PC-9 (cell line): ENCODE measurements around the gene SMCO3. TPM values are rescaled to one million over a fixed set of nuclear protein-coding genes. Genes with fewer than 3 reads are reported as not detected.

Source experiments
- BruUV-seq: library from RNA; stranded (reverse); fragments of 400-500 nt; replicated peaks from 2 replicates; lab custom pipeline; 2021; lab: Mats Ljungman, UMichigan
- CTCF ChIA-PET: fragments of 300-600 bp; sonication (Branson Sonifier 250); formaldehyde crosslinking; loops from one replicate; lab custom pipeline; 2022; ENCODE audit warnings: antibody characterized with exemption; lab: Charles Lee
- POLR2A ChIA-PET: fragments of 300-600 bp; sonication (Branson Sonifier 250); formaldehyde crosslinking; loops from one replicate; lab custom pipeline; 2022; ENCODE audit warnings: antibody characterized with exemption; ENCODE audit not compliant: unreplicated experiment; lab: Charles Lee
- DNase-seq, 2 experiments: peaks; one replicate each; pipeline versions ENCODE4 v3.0.0 to v3.0.0-alpha.2; 2015 to 2022; ENCODE audit warnings: mixed read lengths in 1 of 2
- H2AFZ ChIP-seq: fragments of 200-600 bp; sonication (generic); 2 replicates; pipeline ENCODE4 v1.8.1; 2017; ENCODE audit warnings: antibody characterized with exemption
- H3F3A ChIP-seq: fragments of 200-600 bp; sonication (generic); 2 replicates; pipeline ENCODE4 v1.8.1; 2017; ENCODE audit warnings: antibody characterized with exemption, mild to moderate bottlenecking, low read depth; ENCODE audit not compliant: insufficient read depth
- H3K27ac ChIP-seq: fragments of 200-600 bp; sonication (generic); 2 replicates; pipeline ENCODE4 v1.6.1; 2016; ENCODE audit warnings: mixed run types
- H3K27me3 ChIP-seq: fragments of 200-600 bp; sonication (generic); 2 replicates; pipeline ENCODE4 v1.6.1; 2016; ENCODE audit warnings: low read depth, mixed run types; ENCODE audit not compliant: insufficient read depth
- H3K36me3 ChIP-seq: fragments of 200-600 bp; sonication (generic); 2 replicates; pipeline ENCODE4 v1.6.1; 2016; ENCODE audit warnings: low read depth, mixed run types
- H3K4me1 ChIP-seq: fragments of 200-600 bp; sonication (generic); replicated peaks from 2 replicates; pipeline ENCODE4 v1.6.1; 2016; ENCODE audit warnings: mixed run types; ENCODE audit not compliant: insufficient read depth
- H3K4me2 ChIP-seq: fragments of 200-600 bp; sonication (generic); 2 replicates; pipeline ENCODE4 v1.6.1; 2017; ENCODE audit warnings: mixed run types
- H3K4me3 ChIP-seq: fragments of 200-600 bp; sonication (generic); 2 replicates; pipeline ENCODE4 v1.6.1; 2016; ENCODE audit warnings: mixed run types
- H3K79me2 ChIP-seq: fragments of 200-600 bp; sonication (generic); 2 replicates; pipeline ENCODE4 v1.6.1; 2017; ENCODE audit warnings: low read depth, mixed run types
- H3K9me2 ChIP-seq: fragments of 200-600 bp; sonication (generic); 2 replicates; pipeline ENCODE4 v1.8.1; 2017; ENCODE audit warnings: mild to moderate bottlenecking; ENCODE audit not compliant: insufficient read depth
- H3K9me3 ChIP-seq: fragments of 200-600 bp; sonication (generic); 2 replicates; pipeline ENCODE4 v1.8.1; 2016; ENCODE audit warnings: low read depth; ENCODE audit not compliant: insufficient read depth
- H4K20me1 ChIP-seq: fragments of 200-600 bp; sonication (generic); 2 replicates; pipeline ENCODE4 v1.8.1; 2017; ENCODE audit not compliant: insufficient read depth
- EZH2 ChIP-seq: fragments of 200-600 bp; sonication (generic); IDR thresholded peaks from 2 replicates; pipeline ENCODE4 v1.8.0; 2017; ENCODE audit warnings: antibody characterized with exemption, low read depth
- intact Hi-C: fragments of 100-400 bp; cut with micrococcal nuclease; formaldehyde crosslinking; loops from one replicate; pipeline ENCODE4 v1.10.0; 2022; ENCODE audit not compliant: unreplicated experiment
- total RNA-seq: library from RNA; stranded (reverse); gene quantifications from 2 replicates; pipeline ENCODE4 v1.2.3, GENCODE V29; 2021
- TF ChIP-seq, protein P1 (sequence below): fragments of 200-600 bp; sonication (generic); conservative IDR thresholded peaks from 2 replicates; pipeline ENCODE4 v1.6.1; 2017; ENCODE audit warnings: mixed run types, antibody characterized with exemption, mild to moderate bottlenecking, moderate library complexity

Gene SMCO3
- total RNA-seq, 1 experiment from 2014 or later: not detected

DNA sequence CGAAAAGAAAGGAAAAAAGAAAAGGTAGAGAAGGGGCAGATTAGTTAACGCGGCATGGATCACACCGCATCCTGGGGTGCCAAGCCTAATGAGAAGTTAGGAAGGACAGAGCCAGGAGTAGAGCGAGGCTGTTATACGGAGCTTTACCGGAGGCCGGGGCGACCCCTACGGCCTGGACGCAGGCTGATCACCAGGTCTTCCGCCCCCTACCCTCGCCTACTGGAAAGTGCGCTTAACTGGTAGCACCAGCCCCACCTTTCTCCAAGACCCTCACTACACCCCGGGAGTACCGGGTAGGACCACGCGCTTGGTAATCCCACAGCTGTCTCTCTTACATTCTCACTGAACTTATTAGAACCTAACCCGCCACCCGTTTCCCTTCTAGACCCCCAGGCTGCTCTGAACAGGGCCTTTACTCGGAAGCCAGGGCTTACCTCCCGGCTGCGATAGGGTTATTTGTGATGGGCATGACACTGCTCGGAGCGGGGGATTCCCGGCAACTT, 44.5 kb downstream of the SMCO3 start:
- H3K4me3 ChIP-seq: peak overlapping the region; percentile 99
- H3K4me1 ChIP-seq: peaks cover 27% of the 10 kb centered on the region
- peaks cover 8% of the 10 kb centered on the region for H3K9me3 ChIP-seq
- peak overlapping the region; percentile 77 for H2AFZ ChIP-seq
- peaks cover 16% of the 10 kb centered on the region; the same call in 1 of the 2 replicates for H3K36me3 ChIP-seq
- peak overlapping the region; percentile 83 for H3K27ac ChIP-seq
- CTCF ChIA-PET: interaction anchor here (0.6 to 0.8 kb wide), 2 partner anchors 33 to 42 kb away, joined by 3 read pairs; no protein-coding TSS in a partner anchor
- no peak for DNase-seq
- H3K27me3 ChIP-seq: no peaks in the 10 kb centered on the region
- TF ChIP-seq, protein P1, sequence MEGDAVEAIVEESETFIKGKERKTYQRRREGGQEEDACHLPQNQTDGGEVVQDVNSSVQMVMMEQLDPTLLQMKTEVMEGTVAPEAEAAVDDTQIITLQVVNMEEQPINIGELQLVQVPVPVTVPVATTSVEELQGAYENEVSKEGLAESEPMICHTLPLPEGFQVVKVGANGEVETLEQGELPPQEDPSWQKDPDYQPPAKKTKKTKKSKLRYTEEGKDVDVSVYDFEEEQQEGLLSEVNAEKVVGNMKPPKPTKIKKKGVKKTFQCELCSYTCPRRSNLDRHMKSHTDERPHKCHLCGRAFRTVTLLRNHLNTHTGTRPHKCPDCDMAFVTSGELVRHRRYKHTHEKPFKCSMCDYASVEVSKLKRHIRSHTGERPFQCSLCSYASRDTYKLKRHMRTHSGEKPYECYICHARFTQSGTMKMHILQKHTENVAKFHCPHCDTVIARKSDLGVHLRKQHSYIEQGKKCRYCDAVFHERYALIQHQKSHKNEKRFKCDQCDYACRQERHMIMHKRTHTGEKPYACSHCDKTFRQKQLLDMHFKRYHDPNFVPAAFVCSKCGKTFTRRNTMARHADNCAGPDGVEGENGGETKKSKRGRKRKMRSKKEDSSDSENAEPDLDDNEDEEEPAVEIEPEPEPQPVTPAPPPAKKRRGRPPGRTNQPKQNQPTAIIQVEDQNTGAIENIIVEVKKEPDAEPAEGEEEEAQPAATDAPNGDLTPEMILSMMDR: no peak
- TF ChIP-seq EZH2: no peak
- intact Hi-C loops: loop anchor here (2.0 kb wide), 1 partner anchor 75 kb away; no protein-coding TSS in a partner anchor
- peaks cover 59% of the 10 kb centered on the region for H3K79me2 ChIP-seq
- H3K4me2 ChIP-seq: peak overlapping the region; percentile 81
- POLR2A ChIA-PET: interaction anchor here (0.9 to 1.2 kb wide), 2 partner anchors 35 to 160 kb away, joined by 6 to 7 read pairs; no protein-coding TSS in a partner anchor
- peaks cover 4% of the 10 kb centered on the region; the same call in 1 of the 2 replicates for H4K20me1 ChIP-seq
- H3F3A ChIP-seq: peaks cover 9% of the 10 kb centered on the region
- H3K9me2 ChIP-seq: no peaks in the 10 kb centered on the region
- BruUV-seq: no TSS peak

DNA sequence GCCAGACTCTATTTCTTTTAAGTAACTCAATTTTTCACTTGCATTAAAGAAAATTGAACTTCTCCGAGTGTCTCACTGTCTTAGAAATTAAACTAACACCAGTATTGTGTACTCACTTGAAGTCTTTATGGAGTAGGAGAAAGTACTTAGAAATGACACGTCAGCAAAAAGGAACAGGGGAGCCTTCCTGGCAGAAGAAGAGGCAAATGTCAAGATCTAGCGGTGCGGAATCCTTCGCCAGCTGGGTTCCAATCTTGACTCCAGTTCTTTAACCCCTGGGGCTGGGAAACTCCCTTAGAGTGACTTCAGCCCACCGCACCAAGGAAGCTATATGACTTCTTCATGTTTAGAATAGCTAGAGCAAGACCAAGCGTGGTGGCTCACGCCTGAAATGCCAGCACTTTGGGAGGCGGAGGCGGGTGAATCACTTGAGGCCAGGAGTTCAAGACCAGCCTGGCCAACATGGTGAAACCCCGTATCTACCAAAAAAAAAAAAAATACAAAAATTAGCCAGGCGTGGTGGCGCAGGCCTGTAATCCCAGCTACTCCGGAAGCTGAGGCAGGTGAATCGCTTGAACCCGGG, 45.1 kb downstream of the SMCO3 start:
- intact Hi-C loops: loop anchor here (2.0 kb wide), 1 partner anchor 76 kb away; no protein-coding TSS in a partner anchor
- TF ChIP-seq, protein P1: no peak
- TF ChIP-seq EZH2: no peak
- H3F3A ChIP-seq: peaks cover 8% of the 10 kb centered on the region
- DNase-seq: no peak
- peaks cover 16% of the 10 kb centered on the region; the same call in 1 of the 2 replicates for H3K36me3 ChIP-seq
- BruUV-seq: no TSS peak
- peaks cover 4% of the 10 kb centered on the region; the same call in 1 of the 2 replicates for H4K20me1 ChIP-seq
- peaks cover 8% of the 10 kb centered on the region for H3K9me3 ChIP-seq
- H3K79me2 ChIP-seq: peaks cover 56% of the 10 kb centered on the region
- H3K27ac ChIP-seq: peak overlapping the region; percentile 83; the same call in 1 of the 2 replicates
- peak overlapping the region; percentile 99 for H3K4me3 ChIP-seq
- H3K4me2 ChIP-seq: peak overlapping the region; percentile 81
- H3K9me2 ChIP-seq: no peaks in the 10 kb centered on the region
- ChIA-PET POLR2A (no interaction called here), CTCF (interaction anchor here (0.6 to 0.8 kb wide), 2 partner anchors 34 to 43 kb away, joined by 3 read pairs; no protein-coding TSS in a partner anchor)
- no peaks in the 10 kb centered on the region for H3K27me3 ChIP-seq
- H3K4me1 ChIP-seq: peaks cover 27% of the 10 kb centered on the region
- H2AFZ ChIP-seq: peak overlapping the region; percentile 77

DNA sequence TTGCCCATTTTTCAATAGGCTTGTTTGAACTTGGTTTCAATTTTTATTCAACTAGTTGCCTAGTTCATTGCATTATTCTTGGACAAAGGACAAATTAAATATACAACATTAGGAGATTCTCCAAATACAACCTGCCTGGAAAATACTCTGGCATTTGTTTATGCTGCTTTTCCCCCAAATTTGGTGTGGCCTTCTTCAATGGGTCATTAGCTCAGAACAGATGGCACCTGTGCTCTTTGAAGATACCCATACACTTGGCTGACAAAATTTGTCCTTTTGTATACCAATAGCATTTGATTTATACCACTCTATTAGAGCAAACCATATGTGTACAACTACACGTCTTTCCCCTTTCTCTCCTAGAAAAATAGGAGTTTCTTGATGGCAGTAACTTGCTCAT, 46.4 kb downstream of the SMCO3 start:
- peaks cover 27% of the 10 kb centered on the region for H3K4me1 ChIP-seq
- H3K9me3 ChIP-seq: peaks cover 8% of the 10 kb centered on the region
- no peak for DNase-seq
- ChIA-PET POLR2A (no interaction called here), CTCF (no interaction called here)
- no peaks in the 10 kb centered on the region for H3K9me2 ChIP-seq
- H3K79me2 ChIP-seq: peaks cover 56% of the 10 kb centered on the region
- no peaks in the 10 kb centered on the region for H3K27me3 ChIP-seq
- TF ChIP-seq, protein P1: no peak
- TF ChIP-seq EZH2: no peak
- H3K27ac ChIP-seq: no peak overlapping the region
- H4K20me1 ChIP-seq: peaks cover 4% of the 10 kb centered on the region; the same call in 1 of the 2 replicates
- no peak overlapping the region for H2AFZ ChIP-seq
- no TSS peak for BruUV-seq
- H3F3A ChIP-seq: peaks cover 9% of the 10 kb centered on the region
- intact Hi-C loops: loop anchor here (2.0 kb wide), 1 partner anchor 77 kb away; no protein-coding TSS in a partner anchor
- H3K4me2 ChIP-seq: peak overlapping the region; percentile 81; the same call in 1 of the 2 replicates
- H3K36me3 ChIP-seq: peaks cover 16% of the 10 kb centered on the region; the same call in 1 of the 2 replicates
- no peak overlapping the region; the same call in 1 of the 2 replicates for H3K4me3 ChIP-seq
